ENCODE measurements around the gene DLGAP1.

Gene DLGAP1

GRCh38 chr18:3901811-3902210 lies 553.3 kb downstream of the DLGAP1 start:
- H3K4me3 ChIP-seq (replicated peaks; ENCODE audit: low read depth, low read length), result no peak overlapping the region
- TF ChIP-seq CTCF (IDR thresholded peaks at IDR 0.05; ENCODE audit: insufficient read depth, low read length, poor library complexity, severe bottlenecking), result no peak
- no peak for DNase-seq (ENCODE audit: extremely low read depth, insufficient read length)
- H3K27me3 ChIP-seq (replicated peaks; ENCODE audit: control insufficient read depth, insufficient read depth, low read length), result no peaks in the 10 kb centered on the region
- no peaks in the 10 kb centered on the region for H3K36me3 ChIP-seq (ENCODE audit: control insufficient read depth, insufficient read depth, low read length)

- Histone ChIP-seq H3K36me3 (ENCODE audit: control insufficient read depth, insufficient read depth, low read length) (no peaks in the 10 kb centered on the region), H3K27me3 (replicated peaks; ENCODE audit: control insufficient read depth, insufficient read depth, low read length) (no peaks in the 10 kb centered on the region), H3K4me3 (replicated peaks; ENCODE audit: low read depth, low read length) (no peak overlapping the region)
- DNase-seq (ENCODE audit: extremely low read depth, insufficient read length), result no peak
- no peak for TF ChIP-seq CTCF (IDR thresholded peaks at IDR 0.05; ENCODE audit: insufficient read depth, low read length, poor library complexity, severe bottlenecking)
Observed at GRCh38 chr18:3901042-3901441, 554.1 kb downstream of the DLGAP1 start.

GRCh38 chr18:3900327-3900726 lies 554.8 kb downstream of the DLGAP1 start:
- TF ChIP-seq CTCF (IDR thresholded peaks at IDR 0.05; ENCODE audit: insufficient read depth, low read length, poor library complexity, severe bottlenecking), result no peak
- H3K36me3 ChIP-seq (ENCODE audit: control insufficient read depth, insufficient read depth, low read length), result no peaks in the 10 kb centered on the region
- H3K27me3 ChIP-seq (replicated peaks; ENCODE audit: control insufficient read depth, insufficient read depth, low read length), result no peaks in the 10 kb centered on the region
- no peak overlapping the region for H3K4me3 ChIP-seq (replicated peaks; ENCODE audit: low read depth, low read length)
- DNase-seq (ENCODE audit: extremely low read depth, insufficient read length), result no peak

- DNase-seq (ENCODE audit: extremely low read depth, insufficient read length), result no peak
- H3K4me3 ChIP-seq (replicated peaks; ENCODE audit: low read depth, low read length), result no peak overlapping the region
- no peak for TF ChIP-seq CTCF (IDR thresholded peaks at IDR 0.05; ENCODE audit: insufficient read depth, low read length, poor library complexity, severe bottlenecking)
- no peaks in the 10 kb centered on the region for H3K36me3 ChIP-seq (ENCODE audit: control insufficient read depth, insufficient read depth, low read length)
- H3K27me3 ChIP-seq (replicated peaks; ENCODE audit: control insufficient read depth, insufficient read depth, low read length), result no peaks in the 10 kb centered on the region
Observed at GRCh38 chr18:3898861-3899613, 556.1 kb downstream of the DLGAP1 start.

GRCh38 chr18:3892152-3892551 lies 563.0 kb downstream of the DLGAP1 start:
- Histone ChIP-seq H3K27me3 (replicated peaks; ENCODE audit: control insufficient read depth, insufficient read depth, low read length) (no peaks in the 10 kb centered on the region), H3K36me3 (ENCODE audit: control insufficient read depth, insufficient read depth, low read length) (no peaks in the 10 kb centered on the region), H3K4me3 (replicated peaks; ENCODE audit: low read depth, low read length) (no peak overlapping the region)
- TF ChIP-seq CTCF (IDR thresholded peaks at IDR 0.05; ENCODE audit: insufficient read depth, low read length, poor library complexity, severe bottlenecking), result no peak
- no peak for DNase-seq (ENCODE audit: extremely low read depth, insufficient read length)

GRCh38 chr18:3891245-3891644 lies 563.9 kb downstream of the DLGAP1 start:
- Histone ChIP-seq H3K4me3 (replicated peaks; ENCODE audit: low read depth, low read length) (no peak overlapping the region), H3K36me3 (ENCODE audit: control insufficient read depth, insufficient read depth, low read length) (no peaks in the 10 kb centered on the region), H3K27me3 (replicated peaks; ENCODE audit: control insufficient read depth, insufficient read depth, low read length) (no peaks in the 10 kb centered on the region)
- no peak for TF ChIP-seq CTCF (IDR thresholded peaks at IDR 0.05; ENCODE audit: insufficient read depth, low read length, poor library complexity, severe bottlenecking)
- no peak for DNase-seq (ENCODE audit: extremely low read depth, insufficient read length)

All from GM06990 (cell line).